K562 (cell line): ENCODE data around the gene CSNK1D. TPM values are rescaled to one million over a fixed set of nuclear protein-coding genes. Genes with fewer than 3 reads are reported as not detected.
A peak's percentile ranks its signal among the peaks of the same experiment; 100 is the strongest.

Experiments used
- ATAC-seq: fragments of 200-7000 bp; cut with Tn5 transposase; 3 replicates; pipeline ENCODE4 v1.9.1; 2020; ENCODE audit warnings: moderate library complexity
- BruUV-seq: library from RNA; stranded (reverse); fragments of 400-500 nt; replicated peaks from 2 replicates; lab custom pipeline; 2021; lab: Mats Ljungman, UMichigan
- CTCF ChIA-PET: fragments of 300-600 bp; formaldehyde crosslinking; extraction: SDS; loops from one replicate; lab custom pipeline; 2021; ENCODE audit warnings: low intra/inter-chr PET ratio; lab: Yijun Ruan, JAX
- POLR2A ChIA-PET: fragments of 300-600, 350-650 bp; sonication (Branson Sonifier 250); formaldehyde crosslinking; extraction: SDS; loops from one replicate; lab custom pipeline; 2021; ENCODE audit warnings: antibody characterized with exemption, inconsistent platforms; lab: Yijun Ruan, JAX
- DNase-seq, 4 experiments: peaks; one replicate each; pipeline versions ENCODE4 v3.0.0 to v3.0.0-alpha.2; 2011 to 2018; ENCODE audit warnings: low spot score in 3 of 4, mixed read lengths in 3 of 4; ENCODE audit errors: extremely low read depth in 1 of 4
- FAIRE-seq: peaks from 2 replicates; lab custom pipeline; 2011; peaks lifted over from hg19 to GRCh38; lab: Jason Lieb, UNC
- H2AFZ ChIP-seq: 2 replicates; pipeline ENCODE4 v1.6.0; 2011; ENCODE audit warnings: low read depth, low read length, control low read depth, inconsistent platforms
- H3K27ac ChIP-seq: fragments of 200-600 bp; 3 replicates; pipeline ENCODE4 v1.8.0; 2011; ENCODE audit warnings: low read depth, mild to moderate bottlenecking, control low read depth, inconsistent platforms, low read length, moderate library complexity, mixed read lengths; ENCODE audit errors: extremely low read depth
- H3K27me3 ChIP-seq, 2 experiments: fragments of 300-600 bp in 1 of 2; 2 replicates in 1 of 2; 3 replicates in 1 of 2; pipeline versions ENCODE4 v1.6.0 to v1.8.0; 2011; ENCODE audit warnings: inconsistent platforms in 2 of 2, low read length in 2 of 2, mild to moderate bottlenecking in 1 of 2, mixed read lengths in 1 of 2, moderate library complexity in 1 of 2; ENCODE audit not compliant: control insufficient read depth in 2 of 2, insufficient read depth in 2 of 2
- H3K36me3 ChIP-seq: fragments of 300-600 bp; 3 replicates; pipeline ENCODE4 v1.8.0; 2011; ENCODE audit warnings: mild to moderate bottlenecking, low read length, inconsistent platforms; ENCODE audit not compliant: control insufficient read depth, insufficient read depth
- H3K4me1 ChIP-seq, 2 experiments: fragments of 200-600 bp in 1 of 2; replicated peaks in 1 of 2; 2 replicates in 1 of 2; 3 replicates in 1 of 2; pipeline versions ENCODE4 v1.5.1 to v1.8.0; 2011; ENCODE audit warnings: inconsistent platforms in 2 of 2, low read length in 2 of 2, mild to moderate bottlenecking in 1 of 2, mixed read lengths in 1 of 2, moderate library complexity in 1 of 2; ENCODE audit not compliant: control insufficient read depth in 2 of 2, insufficient read depth in 2 of 2
- H3K4me2 ChIP-seq: 2 replicates; pipeline ENCODE4 v1.6.1; 2011; ENCODE audit warnings: low read length, control low read depth, inconsistent platforms, mixed read lengths; ENCODE audit not compliant: insufficient read depth
- H3K4me3 ChIP-seq: fragments of 200-600 bp; sonication (generic), shearing (Covaris generic); 2 replicates; pipeline ENCODE4 v1.5.1; 2016; ENCODE audit warnings: control low read depth, inconsistent platforms
- H3K79me2 ChIP-seq: fragments of 200-600 bp; 3 replicates; pipeline ENCODE4 v1.8.0; 2011; ENCODE audit warnings: low read length, inconsistent platforms; ENCODE audit not compliant: control insufficient read depth, insufficient read depth
- H3K9ac ChIP-seq, 2 experiments: 2 replicates each; pipeline versions ENCODE4 v1.6.0 to v1.6.1; 2011; ENCODE audit warnings: low read depth in 2 of 2, low read length in 2 of 2, control low read depth in 1 of 2, inconsistent platforms in 1 of 2, mild to moderate bottlenecking in 1 of 2, mixed read lengths in 1 of 2; ENCODE audit not compliant: insufficient read depth in 1 of 2
- H3K9me1 ChIP-seq: one replicate; pipeline ENCODE4 v1.6.0; 2011; ENCODE audit warnings: inconsistent platforms, mild to moderate bottlenecking, low read length, moderate library complexity; ENCODE audit not compliant: control insufficient read depth, insufficient read depth
- H3K9me3 ChIP-seq: replicated peaks from 2 replicates; pipeline ENCODE4 v1.5.1; 2011; ENCODE audit warnings: low read depth, low read length, inconsistent platforms; ENCODE audit not compliant: control insufficient read depth, insufficient read depth
- H4K20me1 ChIP-seq: replicated peaks from 2 replicates; pipeline ENCODE4 v1.6.1; 2011; ENCODE audit warnings: low read length, inconsistent platforms, mixed read lengths; ENCODE audit not compliant: control insufficient read depth, insufficient read depth
- CHCHD3 ChIP-seq: fragments of 250-450 bp; sonication (Bioruptor Pico); IDR thresholded peaks from 2 replicates; pipeline ENCODE4 v2.1.2; 2022; ENCODE audit warnings: mild to moderate bottlenecking
- NFXL1 ChIP-seq: fragments of 450-650 bp; formaldehyde crosslinking; IDR thresholded peaks from 2 replicates; pipeline ENCODE4 v1.4.0; 2021; ENCODE audit warnings: mild to moderate bottlenecking
- TCF7 ChIP-seq: sonication (generic); IDR thresholded peaks from 2 replicates; pipeline ENCODE4 v1.6.1; 2016; ENCODE audit warnings: antibody characterized with exemption, borderline replicate concordance
- ZNF354B ChIP-seq: fragments of 250-450 bp; sonication (Bioruptor Pico); IDR thresholded peaks from 2 replicates; pipeline ENCODE4 v1.4.0; 2020
- ZNF717 ChIP-seq: fragments of 250-450 bp; sonication (Bioruptor Pico); IDR thresholded peaks from 2 replicates; pipeline ENCODE4 v1.5.0; 2021
- whole genome bisulfite sequencing: fragments of 100-300 bp; shearing (Covaris generic); methylation state at CpG from one replicate; pipeline ENCODE4 v1.1.6; 2016; ENCODE audit warnings: low coverage, mixed read lengths; ENCODE audit not compliant: insufficient coverage; ENCODE audit errors: missing lambda C conversion rate; 5-methylcytosine and 5-hydroxymethylcytosine counted together
- in situ Hi-C: fragments of 300-500 bp; cut with MboI; formaldehyde crosslinking; loops from 4 replicates; pipeline ENCODE4 v1.15.0; 2018; ENCODE audit warnings: inconsistent platforms, mixed read lengths
- intact Hi-C: fragments of 100-400 bp; cut with micrococcal nuclease; formaldehyde crosslinking; loops from 2 replicates; pipeline ENCODE4 v1.14.2; 2022
- polyA plus RNA-seq, 8 experiments: library from polyadenylated mRNA; depleted of rRNA in 4 of 8; stranded (reverse) in 5 of 8; unstranded in 3 of 8; fragments of >200 nt; fragmentation: Nextera tagmentation in 2 of 8; fragmentation: Illumina TruSeq in 1 of 8; extraction: Ambion mirVana in 2 of 8; extraction: Trizol in 1 of 8; gene quantifications; 2 replicates each; pipeline versions ENCODE4 v1.2.1 to v1.2.3, GENCODE V29; 2011 to 2014; ENCODE audit warnings: inconsistent platforms in 1 of 8, missing spikeins in 1 of 8
- total RNA-seq, 7 experiments: library from RNA; depleted of rRNA in 6 of 7; stranded (reverse); fragments of >200 nt in 6 of 7; fragmentation: Illumina TruSeq in 2 of 7; extraction: Trizol in 2 of 7; gene quantifications; 2 replicates each; pipeline versions ENCODE4 v1.2.1 to v1.2.3, GENCODE V29; 2011 to 2021; ENCODE audit warnings: low replicate concordance in 1 of 7
- TF ChIP-seq, protein P1 (sequence below): sonication (generic); formaldehyde crosslinking; IDR thresholded peaks from 2 replicates; pipeline ENCODE4 v1.8.0; 2022; ENCODE audit warnings: missing genetic modification reagents, mild to moderate bottlenecking, moderate library complexity, borderline replicate concordance
- TF ChIP-seq, protein P2 (sequence below): fragments of 450-650 bp; IDR thresholded peaks from 2 replicates; pipeline ENCODE4 v1.6.1; 2016; ENCODE audit warnings: missing biosample characterization, missing genetic modification characterization
- TF ChIP-seq, protein P3 (sequence below), 3 experiments: fragments of 200-800 bp in 1 of 3; sonication (Bioruptor generic) in 1 of 3; sonication (generic) in 1 of 3; formaldehyde crosslinking in 1 of 3; IDR thresholded peaks; 2 replicates each; pipeline versions ENCODE4 v1.6.1 to v1.8.0; 2016 to 2022; ENCODE audit warnings: mild to moderate bottlenecking in 2 of 3, missing compliant biosample characterization in 2 of 3, missing genetic modification characterization in 2 of 3, missing genetic modification reagents in 1 of 3
- TF ChIP-seq, protein P4 (sequence below), 3 experiments: IDR thresholded peaks in 2 of 3; conservative IDR thresholded peaks in 1 of 3; 2 replicates each; pipeline ENCODE4 v1.5.1; 2011 to 2012; ENCODE audit warnings: low read length in 3 of 3, mild to moderate bottlenecking in 3 of 3, control low read depth in 2 of 3, improper control_type of control experiment in 1 of 3, inconsistent platforms in 1 of 3, low read depth in 1 of 3, mixed read lengths in 1 of 3, moderate library complexity in 1 of 3; ENCODE audit not compliant: insufficient read depth in 2 of 3
- TF ChIP-seq, protein P5 (sequence below): sonication (generic); formaldehyde crosslinking; IDR thresholded peaks from 2 replicates; pipeline ENCODE4 v1.5.0; 2020; ENCODE audit warnings: missing genetic modification reagents

CSNK1D gene
- total and polyA plus RNA-seq, 9 of the 15 experiments (the other 6 are each of a cell fraction or from before 2014, with no cell fraction given) = 6.5 to 133 (median 41.3) TPM

DNA sequence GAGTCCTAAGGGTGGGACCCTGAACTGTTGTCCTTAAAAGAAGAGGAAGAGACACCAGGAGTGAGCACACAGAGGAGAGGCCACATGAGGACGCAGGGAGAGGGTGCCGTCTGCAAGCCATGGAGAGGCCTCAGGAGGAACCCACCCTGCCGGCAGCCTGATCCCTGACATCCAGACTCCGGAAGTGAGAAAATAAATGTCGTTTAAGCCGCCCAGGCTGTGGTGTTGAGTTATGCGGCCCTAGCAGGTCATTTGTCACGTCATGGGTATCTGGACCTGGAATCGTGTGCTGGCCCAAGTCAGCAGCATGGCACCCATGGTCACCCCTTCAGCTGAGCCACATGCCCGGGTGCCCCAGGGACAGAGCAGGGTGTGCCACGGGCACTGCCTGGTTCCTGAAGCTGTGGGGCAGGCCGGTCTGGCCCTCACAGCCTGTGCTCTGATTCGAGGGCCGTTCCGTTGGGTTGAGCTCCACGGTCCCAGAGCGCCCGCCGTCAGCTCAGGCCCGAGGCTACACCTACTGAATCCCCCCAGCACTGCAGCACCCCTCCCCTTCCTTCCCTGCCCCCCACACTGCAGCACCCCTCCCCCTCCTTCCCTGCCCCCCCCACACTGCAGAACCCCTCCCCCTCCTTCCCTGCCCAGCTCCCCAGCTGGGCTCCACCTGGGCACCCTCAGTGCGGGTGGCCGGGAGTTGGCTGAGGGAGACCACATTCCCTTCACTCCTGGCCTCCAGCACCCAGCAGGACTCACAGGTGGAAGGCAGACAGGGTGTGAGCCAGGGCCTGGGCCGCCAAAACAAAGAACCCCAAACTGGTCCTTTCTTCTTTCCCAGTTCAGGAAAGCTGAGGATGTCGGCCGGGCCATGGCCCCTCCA, 58.2 kb downstream of the CSNK1D start (continued):
- TF ChIP-seq, protein P1, sequence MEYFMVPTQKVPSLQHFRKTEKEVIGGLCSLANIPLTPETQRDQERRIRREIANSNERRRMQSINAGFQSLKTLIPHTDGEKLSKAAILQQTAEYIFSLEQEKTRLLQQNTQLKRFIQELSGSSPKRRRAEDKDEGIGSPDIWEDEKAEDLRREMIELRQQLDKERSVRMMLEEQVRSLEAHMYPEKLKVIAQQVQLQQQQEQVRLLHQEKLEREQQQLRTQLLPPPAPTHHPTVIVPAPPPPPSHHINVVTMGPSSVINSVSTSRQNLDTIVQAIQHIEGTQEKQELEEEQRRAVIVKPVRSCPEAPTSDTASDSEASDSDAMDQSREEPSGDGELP = peak; percentile 33; the same call in 1 of the 2 replicates
- no peak for TF ChIP-seq ZNF717 (CRISPR knock-in tag)
- no peak for TF ChIP-seq NFXL1

DNA sequence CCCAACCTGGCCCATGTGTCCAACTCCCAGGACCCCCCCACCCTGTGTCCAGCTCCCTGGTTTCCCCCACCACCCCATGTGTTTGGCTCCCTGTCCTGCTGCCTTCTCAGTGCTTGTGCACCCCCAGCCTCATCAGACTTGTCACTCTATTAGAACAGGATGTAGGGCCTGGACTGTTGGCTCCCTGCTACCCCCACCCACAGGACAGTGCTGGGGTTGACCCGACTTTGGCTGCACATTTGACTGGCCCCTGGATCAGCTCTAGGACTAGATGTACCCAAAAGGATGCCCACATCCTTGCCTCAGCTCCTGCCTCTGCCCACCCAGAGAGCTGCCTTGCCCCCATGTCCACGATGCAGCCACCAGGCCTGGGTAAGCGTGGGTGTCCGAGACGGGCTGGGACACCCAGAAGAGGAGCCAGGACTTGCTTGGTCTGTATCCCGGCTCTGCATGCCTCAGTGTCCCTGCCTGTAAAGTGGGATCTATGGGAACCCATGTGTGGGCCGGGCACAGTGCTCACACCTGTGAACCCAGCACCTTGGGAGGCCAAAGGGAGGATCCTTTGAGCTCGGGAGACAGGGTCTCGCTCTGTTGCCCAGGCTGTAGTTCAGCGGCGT, 59.4 kb downstream of the CSNK1D start:
- Histone ChIP-seq H3K9ac (peak overlapping the region in 1 of 2 experiments; percentile 78; a peak in 1 of 4 replicates), H3K4me3 (no peak overlapping the region), H3K27me3 (no peaks in the 10 kb centered on the region), H3K4me1 (peaks cover 52 to 63% of the 10 kb centered on the region in 2 experiments), H3K9me1 (no peaks in the 10 kb centered on the region), H3K4me2 (0 out of 2 replicates have a peak overlapping the region, but pooled peaks have one; percentile 27), H3K36me3 (no peaks in the 10 kb centered on the region), H4K20me1 (no peaks in the 10 kb centered on the region), H2AFZ (no peak overlapping the region), H3K9me3 (no peaks in the 10 kb centered on the region), H3K27ac (peak overlapping the region; percentile 39; the same call in 1 of the 3 replicates), H3K79me2 (peaks cover 26% of the 10 kb centered on the region)
- intact Hi-C loops = no loop called here
- 83% methylated on average over 11 of the region's 11 CpGs for whole genome bisulfite sequencing
- CTCF ChIA-PET = no interaction called here
- ATAC-seq (peak; percentile 7; the same call in 1 of the 3 replicates), DNase-seq (peak in 2 of 4 experiments; percentile 32 to 44), FAIRE-seq (no peak)
- no TSS peak for BruUV-seq
- POLR2A ChIA-PET = interaction anchor here (0.6 kb wide), 2 partner anchors 232 to 288 kb away, joined by 3 to 4 read pairs; no protein-coding TSS in a partner anchor
- no peak for TF ChIP-seq ZNF354B (CRISPR knock-in tag)
- TF ChIP-seq, protein P2, sequence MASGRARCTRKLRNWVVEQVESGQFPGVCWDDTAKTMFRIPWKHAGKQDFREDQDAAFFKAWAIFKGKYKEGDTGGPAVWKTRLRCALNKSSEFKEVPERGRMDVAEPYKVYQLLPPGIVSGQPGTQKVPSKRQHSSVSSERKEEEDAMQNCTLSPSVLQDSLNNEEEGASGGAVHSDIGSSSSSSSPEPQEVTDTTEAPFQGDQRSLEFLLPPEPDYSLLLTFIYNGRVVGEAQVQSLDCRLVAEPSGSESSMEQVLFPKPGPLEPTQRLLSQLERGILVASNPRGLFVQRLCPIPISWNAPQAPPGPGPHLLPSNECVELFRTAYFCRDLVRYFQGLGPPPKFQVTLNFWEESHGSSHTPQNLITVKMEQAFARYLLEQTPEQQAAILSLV (tag) = no peak
- TF ChIP-seq, protein P3, sequence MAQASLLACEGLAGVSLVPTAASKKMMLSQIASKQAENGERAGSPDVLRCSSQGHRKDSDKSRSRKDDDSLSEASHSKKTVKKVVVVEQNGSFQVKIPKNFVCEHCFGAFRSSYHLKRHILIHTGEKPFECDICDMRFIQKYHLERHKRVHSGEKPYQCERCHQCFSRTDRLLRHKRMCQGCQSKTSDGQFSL (CRISPR knock-in tag; IDR thresholded peaks at IDR 0.05) = 0 out of 2 replicates have a peak, but pooled peaks have one; percentile 10
- TF ChIP-seq, protein P3 (tag; IDR thresholded peaks at IDR 0.05) = no peak
- TF ChIP-seq, protein P4, sequence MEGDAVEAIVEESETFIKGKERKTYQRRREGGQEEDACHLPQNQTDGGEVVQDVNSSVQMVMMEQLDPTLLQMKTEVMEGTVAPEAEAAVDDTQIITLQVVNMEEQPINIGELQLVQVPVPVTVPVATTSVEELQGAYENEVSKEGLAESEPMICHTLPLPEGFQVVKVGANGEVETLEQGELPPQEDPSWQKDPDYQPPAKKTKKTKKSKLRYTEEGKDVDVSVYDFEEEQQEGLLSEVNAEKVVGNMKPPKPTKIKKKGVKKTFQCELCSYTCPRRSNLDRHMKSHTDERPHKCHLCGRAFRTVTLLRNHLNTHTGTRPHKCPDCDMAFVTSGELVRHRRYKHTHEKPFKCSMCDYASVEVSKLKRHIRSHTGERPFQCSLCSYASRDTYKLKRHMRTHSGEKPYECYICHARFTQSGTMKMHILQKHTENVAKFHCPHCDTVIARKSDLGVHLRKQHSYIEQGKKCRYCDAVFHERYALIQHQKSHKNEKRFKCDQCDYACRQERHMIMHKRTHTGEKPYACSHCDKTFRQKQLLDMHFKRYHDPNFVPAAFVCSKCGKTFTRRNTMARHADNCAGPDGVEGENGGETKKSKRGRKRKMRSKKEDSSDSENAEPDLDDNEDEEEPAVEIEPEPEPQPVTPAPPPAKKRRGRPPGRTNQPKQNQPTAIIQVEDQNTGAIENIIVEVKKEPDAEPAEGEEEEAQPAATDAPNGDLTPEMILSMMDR (IDR thresholded peaks at IDR 0.05 in 2 of 3, conservative IDR thresholded peaks at IDR 0.05 in 1 of 3; ENCODE audit: insufficient read depth in 2 of 3, low read depth in 1 of 3, low read length in 3 of 3) = 0 out of 6 replicates have a peak, but pooled peaks of 1 of the 3 experiments have one; percentile 10
- no peak for TF ChIP-seq CHCHD3 (CRISPR knock-in tag)
- TF ChIP-seq, protein P5, sequence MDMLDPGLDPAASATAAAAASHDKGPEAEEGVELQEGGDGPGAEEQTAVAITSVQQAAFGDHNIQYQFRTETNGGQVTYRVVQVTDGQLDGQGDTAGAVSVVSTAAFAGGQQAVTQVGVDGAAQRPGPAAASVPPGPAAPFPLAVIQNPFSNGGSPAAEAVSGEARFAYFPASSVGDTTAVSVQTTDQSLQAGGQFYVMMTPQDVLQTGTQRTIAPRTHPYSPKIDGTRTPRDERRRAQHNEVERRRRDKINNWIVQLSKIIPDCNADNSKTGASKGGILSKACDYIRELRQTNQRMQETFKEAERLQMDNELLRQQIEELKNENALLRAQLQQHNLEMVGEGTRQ = no peak
- no peak for TF ChIP-seq TCF7
- in situ Hi-C loops = no loop called here
